GM21576 (cell line): ENCODE results near the gene TMEM178A.

Source experiments
- ATAC-seq: cut with Tn5 transposase; IDR thresholded peaks from one replicate; pipeline ENCODE4 v1.9.1; 2021; ENCODE audit warnings: mild to moderate bottlenecking, moderate library complexity; ENCODE audit not compliant: unreplicated experiment

Gene TMEM178A

GRCh38 chr2:39736640-39737039, 70.9 kb downstream of the TMEM178A start:
- ATAC-seq = no peak

GRCh38 chr2:39737661-39738060, 71.9 kb downstream of the TMEM178A start:
- no peak for ATAC-seq

DNA sequence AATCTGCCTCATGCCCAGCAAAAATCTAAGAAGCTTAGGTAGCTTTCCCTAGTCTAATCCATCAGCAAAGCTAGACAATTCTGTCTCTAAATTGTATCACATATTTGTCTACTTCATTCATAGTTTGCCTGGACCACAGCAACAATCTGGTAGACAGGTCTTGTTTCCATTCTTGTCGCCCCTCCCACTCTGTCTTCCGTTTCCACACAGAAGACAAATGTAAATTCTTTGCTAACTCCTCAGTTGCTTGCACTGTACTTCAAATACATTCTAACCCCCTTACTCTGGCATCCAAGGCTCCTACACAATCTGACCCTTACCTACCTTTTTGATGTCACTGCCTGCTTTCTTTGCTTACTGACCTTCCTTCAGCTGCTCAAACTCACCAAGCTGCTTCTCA, 73.2 kb downstream of the TMEM178A start:
- no peak for ATAC-seq

DNA sequence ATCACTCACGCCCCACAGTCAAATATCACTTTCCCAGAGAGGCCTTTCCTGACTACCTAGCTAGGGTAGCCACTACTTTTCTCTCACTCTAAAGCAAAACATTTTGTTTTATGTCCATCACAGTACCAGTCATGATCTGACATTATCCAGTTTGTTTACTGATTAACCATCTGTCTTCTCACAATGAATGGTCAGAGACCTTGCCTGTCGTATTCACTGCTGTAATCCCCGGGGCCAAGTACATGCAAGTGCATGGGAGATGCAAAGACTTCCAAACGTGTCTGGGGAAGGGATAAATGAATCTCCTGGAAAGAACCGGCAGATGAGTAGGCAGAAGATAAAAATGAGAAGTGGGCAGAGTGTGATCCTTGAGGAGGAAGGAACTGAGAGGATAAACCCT, 73.7 kb downstream of the TMEM178A start:
- ATAC-seq = no peak

- no peak for ATAC-seq
These were observed 76.2 kb downstream of the TMEM178A start for GRCh38 chr2:39741871-39742270.

DNA sequence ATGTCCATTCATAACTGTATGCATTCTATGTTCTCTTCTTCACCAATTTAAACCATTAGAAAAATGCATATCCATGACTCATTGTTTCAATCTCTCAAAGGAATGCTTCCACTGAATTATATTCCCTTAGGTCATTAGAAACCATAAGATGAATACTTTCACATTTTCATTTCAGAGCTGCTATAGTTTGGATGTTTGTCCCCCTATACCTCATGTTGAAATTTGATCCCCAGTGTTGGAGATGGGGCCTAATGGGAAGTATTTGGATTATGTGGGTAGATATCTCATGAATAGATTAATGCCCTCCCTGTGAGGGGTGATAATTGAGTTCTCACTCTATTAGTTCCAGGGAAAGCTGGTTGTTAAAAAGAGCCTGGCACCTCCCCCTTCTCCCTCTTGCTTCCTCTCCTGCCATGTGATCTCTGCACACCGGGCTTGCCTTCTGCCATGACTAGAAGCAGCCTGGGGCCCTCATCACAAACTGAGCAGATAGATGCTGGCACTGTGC, 77.6 kb downstream of the TMEM178A start:
- no peak for ATAC-seq

DNA sequence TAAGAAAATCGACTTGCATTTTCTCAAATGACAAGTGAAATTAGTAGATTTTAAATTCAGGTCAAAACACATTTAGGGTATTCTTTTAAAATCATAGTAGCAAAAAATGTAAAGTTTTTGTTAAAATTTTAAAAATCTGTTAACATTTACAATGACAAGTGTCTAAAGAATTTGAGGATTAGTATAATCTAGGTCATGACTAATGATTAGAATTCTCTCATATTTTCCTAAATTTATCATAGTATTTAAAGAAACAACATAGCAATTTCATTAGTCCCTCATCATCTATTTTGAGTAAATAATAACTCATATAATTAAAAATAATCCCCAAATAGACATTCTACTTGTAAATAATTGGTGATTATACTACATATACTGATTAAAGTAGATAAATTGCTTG, 89.7 kb downstream of the TMEM178A start:
- ATAC-seq = no peak

DNA sequence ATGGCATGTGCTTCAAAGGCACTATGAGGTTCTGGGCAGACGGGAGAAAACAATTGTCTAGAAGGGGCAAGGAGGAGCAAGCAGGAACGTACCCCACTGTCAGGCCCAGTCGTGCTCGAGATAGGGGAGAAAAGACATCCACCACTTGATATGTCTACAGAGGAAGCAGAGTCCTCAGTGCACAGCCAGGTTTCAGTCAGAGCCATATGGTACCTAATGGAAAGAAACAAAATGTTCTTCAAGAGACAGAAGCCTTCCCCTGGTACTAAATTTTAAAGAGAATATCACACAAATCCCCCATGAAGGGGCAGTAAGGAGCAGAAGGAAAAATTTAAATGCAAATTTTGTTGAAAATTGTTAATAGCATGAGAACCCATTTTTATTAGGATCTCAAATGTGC, 91.4 kb downstream of the TMEM178A start:
- no peak for ATAC-seq

GRCh38 chr2:39762448-39762847, 96.7 kb downstream of the TMEM178A start:
- no peak for ATAC-seq
